ENCODE measurements around the gene MYRIP. TPM values are rescaled to one million over a fixed set of nuclear protein-coding genes. Genes with fewer than 3 reads are reported as not detected.

Gene MYRIP
- total and polyA plus RNA-seq, 10 of the 15 experiments (the other 5 are each of a cell fraction or from before 2014, with no cell fraction given): 0.03 to 0.08 (median 0.04) TPM; not detected in 6

- no peak overlapping the region for H3K4me2 ChIP-seq (ENCODE audit: control insufficient read depth, insufficient read depth)
- FAIRE-seq (no peak), DNase-seq (ENCODE audit: low read depth, low spot score) (no peak), ATAC-seq (no peak)
- H2AFZ ChIP-seq (ENCODE audit: control insufficient read depth, low read depth, low read length): no peak overlapping the region
- BruUV-seq (replicated peaks): no TSS peak
- ChIA-PET RAD21 (ENCODE audit: unreplicated experiment) (no interaction called here), SMC1A (ENCODE audit: uncharacterized antibody, unreplicated experiment) (no interaction called here), POLR2A (no interaction called here), CTCF (no interaction called here)
- intact Hi-C loops (cut with micrococcal nuclease; ENCODE audit: unreplicated experiment): no loop called here
- in situ Hi-C loops (cut with MboI): no loop called here
- TF ChIP-seq CHD1 (IDR thresholded peaks at IDR 0.05; ENCODE audit: low read depth, low read length) (no peak), SMAD5 (IDR thresholded peaks at IDR 0.05; ENCODE audit: low read depth) (no peak), CREM (IDR thresholded peaks at IDR 0.05; ENCODE audit: low read depth) (no peak)
- H3K9me3 ChIP-seq (replicated peaks; ENCODE audit: control insufficient read depth, insufficient read depth, low read length): no peaks in the 10 kb centered on the region
- no peaks in the 10 kb centered on the region; a peak in 1 of 4 replicates for H3K27me3 ChIP-seq (replicated peaks in 1 of 2; ENCODE audit: control insufficient read depth in 2 of 2, insufficient read depth in 2 of 2, low read length in 1 of 2)
- WGBS (ENCODE audit: insufficient coverage, insufficient replicate concordance, low lambda C conversion rate, missing lambda C conversion rate): 12% methylated on average over 1 of the region's 1 CpG
- H3K27ac ChIP-seq (ENCODE audit: control insufficient read depth, insufficient read depth): no peak overlapping the region
- H3K36me3 ChIP-seq (ENCODE audit: control insufficient read depth in 2 of 2, insufficient read depth in 2 of 2, low read length in 1 of 2): no peaks in the 10 kb centered on the region
- H3K79me2 ChIP-seq (ENCODE audit: control insufficient read depth, insufficient read depth, low read length): no peaks in the 10 kb centered on the region
- H4K20me1 ChIP-seq (ENCODE audit: control insufficient read depth, insufficient read depth): no peaks in the 10 kb centered on the region
- H3K4me3 ChIP-seq: no peak overlapping the region
- no peaks in the 10 kb centered on the region for H3K4me1 ChIP-seq (ENCODE audit: control insufficient read depth, insufficient read depth, low read length)
- H3K9ac ChIP-seq (ENCODE audit: control insufficient read depth, insufficient read depth, low read length): no peak overlapping the region
These were observed 343.2 kb downstream of the MYRIP start for GRCh38 chr3:40152482-40153133.

GRCh38 chr3:40160933-40161332 lies 351.5 kb downstream of the MYRIP start:
- intact Hi-C loops (cut with micrococcal nuclease; ENCODE audit: unreplicated experiment): no loop called here
- TF ChIP-seq, protein P1, sequence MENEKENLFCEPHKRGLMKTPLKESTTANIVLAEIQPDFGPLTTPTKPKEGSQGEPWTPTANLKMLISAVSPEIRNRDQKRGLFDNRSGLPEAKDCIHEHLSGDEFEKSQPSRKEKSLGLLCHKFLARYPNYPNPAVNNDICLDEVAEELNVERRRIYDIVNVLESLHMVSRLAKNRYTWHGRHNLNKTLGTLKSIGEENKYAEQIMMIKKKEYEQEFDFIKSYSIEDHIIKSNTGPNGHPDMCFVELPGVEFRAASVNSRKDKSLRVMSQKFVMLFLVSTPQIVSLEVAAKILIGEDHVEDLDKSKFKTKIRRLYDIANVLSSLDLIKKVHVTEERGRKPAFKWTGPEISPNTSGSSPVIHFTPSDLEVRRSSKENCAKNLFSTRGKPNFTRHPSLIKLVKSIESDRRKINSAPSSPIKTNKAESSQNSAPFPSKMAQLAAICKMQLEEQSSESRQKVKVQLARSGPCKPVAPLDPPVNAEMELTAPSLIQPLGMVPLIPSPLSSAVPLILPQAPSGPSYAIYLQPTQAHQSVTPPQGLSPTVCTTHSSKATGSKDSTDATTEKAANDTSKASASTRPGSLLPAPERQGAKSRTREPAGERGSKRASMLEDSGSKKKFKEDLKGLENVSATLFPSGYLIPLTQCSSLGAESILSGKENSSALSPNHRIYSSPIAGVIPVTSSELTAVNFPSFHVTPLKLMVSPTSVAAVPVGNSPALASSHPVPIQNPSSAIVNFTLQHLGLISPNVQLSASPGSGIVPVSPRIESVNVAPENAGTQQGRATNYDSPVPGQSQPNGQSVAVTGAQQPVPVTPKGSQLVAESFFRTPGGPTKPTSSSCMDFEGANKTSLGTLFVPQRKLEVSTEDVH (IDR thresholded peaks at IDR 0.05; ENCODE audit: low read depth, partially characterized antibody): no peak
- no peak for TF ChIP-seq NFXL1 (IDR thresholded peaks at IDR 0.05; ENCODE audit: borderline replicate concordance)
- no peak for TF ChIP-seq ZNF622 (IDR thresholded peaks at IDR 0.05)
- TF ChIP-seq NFIC (IDR thresholded peaks at IDR 0.05; ENCODE audit: low read depth, low read length): no peak
- no peak for TF ChIP-seq HDAC6 (IDR thresholded peaks at IDR 0.05; ENCODE audit: unreplicated experiment)
- TF ChIP-seq, protein P2, sequence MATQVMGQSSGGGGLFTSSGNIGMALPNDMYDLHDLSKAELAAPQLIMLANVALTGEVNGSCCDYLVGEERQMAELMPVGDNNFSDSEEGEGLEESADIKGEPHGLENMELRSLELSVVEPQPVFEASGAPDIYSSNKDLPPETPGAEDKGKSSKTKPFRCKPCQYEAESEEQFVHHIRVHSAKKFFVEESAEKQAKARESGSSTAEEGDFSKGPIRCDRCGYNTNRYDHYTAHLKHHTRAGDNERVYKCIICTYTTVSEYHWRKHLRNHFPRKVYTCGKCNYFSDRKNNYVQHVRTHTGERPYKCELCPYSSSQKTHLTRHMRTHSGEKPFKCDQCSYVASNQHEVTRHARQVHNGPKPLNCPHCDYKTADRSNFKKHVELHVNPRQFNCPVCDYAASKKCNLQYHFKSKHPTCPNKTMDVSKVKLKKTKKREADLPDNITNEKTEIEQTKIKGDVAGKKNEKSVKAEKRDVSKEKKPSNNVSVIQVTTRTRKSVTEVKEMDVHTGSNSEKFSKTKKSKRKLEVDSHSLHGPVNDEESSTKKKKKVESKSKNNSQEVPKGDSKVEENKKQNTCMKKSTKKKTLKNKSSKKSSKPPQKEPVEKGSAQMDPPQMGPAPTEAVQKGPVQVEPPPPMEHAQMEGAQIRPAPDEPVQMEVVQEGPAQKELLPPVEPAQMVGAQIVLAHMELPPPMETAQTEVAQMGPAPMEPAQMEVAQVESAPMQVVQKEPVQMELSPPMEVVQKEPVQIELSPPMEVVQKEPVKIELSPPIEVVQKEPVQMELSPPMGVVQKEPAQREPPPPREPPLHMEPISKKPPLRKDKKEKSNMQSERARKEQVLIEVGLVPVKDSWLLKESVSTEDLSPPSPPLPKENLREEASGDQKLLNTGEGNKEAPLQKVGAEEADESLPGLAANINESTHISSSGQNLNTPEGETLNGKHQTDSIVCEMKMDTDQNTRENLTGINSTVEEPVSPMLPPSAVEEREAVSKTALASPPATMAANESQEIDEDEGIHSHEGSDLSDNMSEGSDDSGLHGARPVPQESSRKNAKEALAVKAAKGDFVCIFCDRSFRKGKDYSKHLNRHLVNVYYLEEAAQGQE (IDR thresholded peaks at IDR 0.05; ENCODE audit: low read depth, low read length): no peak
- TF ChIP-seq BHLHE40 (IDR thresholded peaks at IDR 0.05; ENCODE audit: borderline replicate concordance in 1 of 2, low read depth in 2 of 2, low read length in 1 of 2): no peak
- TF ChIP-seq NRF1 (conservative IDR thresholded peaks at IDR 0.05; ENCODE audit: low read depth, low read length): no peak
- no peak for TF ChIP-seq SMAD5 (IDR thresholded peaks at IDR 0.05; ENCODE audit: low read depth)
- TF ChIP-seq ZNF384 (IDR thresholded peaks at IDR 0.05; ENCODE audit: borderline replicate concordance, low read depth, low read length): no peak

More at GRCh38 chr3:40160933-40161332, 351.5 kb downstream of the MYRIP start:
- BruUV-seq (replicated peaks): no TSS peak
- Histone ChIP-seq H3K36me3 (ENCODE audit: control insufficient read depth in 2 of 2, insufficient read depth in 2 of 2, low read length in 1 of 2) (no peaks in the 10 kb centered on the region), H3K9me3 (replicated peaks; ENCODE audit: control insufficient read depth, insufficient read depth, low read length) (no peaks in the 10 kb centered on the region), H3K4me2 (ENCODE audit: control insufficient read depth, insufficient read depth) (no peak overlapping the region), H2AFZ (ENCODE audit: control insufficient read depth, low read depth, low read length) (no peak overlapping the region), H3K9ac (ENCODE audit: control insufficient read depth, insufficient read depth, low read length) (no peak overlapping the region), H3K4me1 (ENCODE audit: control insufficient read depth, insufficient read depth, low read length) (no peaks in the 10 kb centered on the region), H3K4me3 (no peak overlapping the region), H4K20me1 (ENCODE audit: control insufficient read depth, insufficient read depth) (no peaks in the 10 kb centered on the region), H3K27me3 (replicated peaks in 1 of 2; ENCODE audit: control insufficient read depth in 2 of 2, insufficient read depth in 2 of 2, low read length in 1 of 2) (no peaks in the 10 kb centered on the region; a peak in 1 of 4 replicates), H3K27ac (ENCODE audit: control insufficient read depth, insufficient read depth) (no peak overlapping the region), H3K79me2 (ENCODE audit: control insufficient read depth, insufficient read depth, low read length) (no peaks in the 10 kb centered on the region)
- no peak for ATAC-seq
- 76% methylated on average over 6 of the region's 6 CpGs for WGBS (ENCODE audit: insufficient coverage, insufficient replicate concordance, low lambda C conversion rate, missing lambda C conversion rate)
- no peak for FAIRE-seq
- ChIA-PET SMC1A (ENCODE audit: uncharacterized antibody, unreplicated experiment) (no interaction called here), POLR2A (no interaction called here), RAD21 (ENCODE audit: unreplicated experiment) (no interaction called here), CTCF (no interaction called here)
- in situ Hi-C loops (cut with MboI): no loop called here
- no peak for DNase-seq (ENCODE audit: low read depth, low spot score)

All from GM12878 (cell line).